Retina (tissue), 1 donor: ENCODE measurements around the gene FBXO40.

Source experiments
- DNase-seq: peaks from one replicate; pipeline ENCODE4 v3.0.0-alpha.2; 2016

Gene FBXO40

DNA sequence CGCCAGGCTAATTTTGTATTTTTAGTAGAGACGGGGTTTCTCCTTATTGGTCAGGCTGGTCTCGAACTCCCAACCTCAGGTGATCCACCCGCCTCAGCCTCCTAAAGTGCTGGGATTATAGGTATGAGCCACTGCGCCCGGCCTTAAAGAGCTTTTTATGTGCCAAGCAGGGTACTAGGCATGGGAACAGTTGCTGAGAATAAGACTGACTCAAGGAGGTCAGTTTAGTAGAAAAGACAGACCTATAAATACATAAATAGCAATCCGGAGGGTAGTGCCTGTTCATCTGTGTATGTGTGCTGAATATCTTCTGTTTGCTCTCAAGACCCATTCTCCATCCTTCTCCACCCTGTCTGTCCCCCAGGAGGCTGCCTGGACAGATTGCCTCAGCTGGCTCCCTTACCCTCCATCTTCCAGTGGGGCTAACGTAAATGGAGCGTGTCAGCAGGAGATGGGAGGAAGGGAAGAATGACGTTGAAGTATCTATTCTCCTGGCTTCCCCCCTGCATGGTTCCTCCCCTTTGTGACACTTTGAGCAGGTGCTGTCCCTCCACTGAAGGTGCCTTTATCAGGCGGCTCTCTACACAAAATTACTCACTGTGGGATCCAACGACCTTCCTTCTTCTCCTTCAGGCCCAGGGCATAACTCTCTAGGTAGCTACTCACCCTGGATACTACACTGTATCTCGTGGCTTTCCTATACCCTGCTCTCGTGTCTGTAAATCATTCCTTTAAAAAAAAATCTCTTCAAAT, 31.1 kb downstream of the FBXO40 start:
- DNase-seq = no peak

DNA sequence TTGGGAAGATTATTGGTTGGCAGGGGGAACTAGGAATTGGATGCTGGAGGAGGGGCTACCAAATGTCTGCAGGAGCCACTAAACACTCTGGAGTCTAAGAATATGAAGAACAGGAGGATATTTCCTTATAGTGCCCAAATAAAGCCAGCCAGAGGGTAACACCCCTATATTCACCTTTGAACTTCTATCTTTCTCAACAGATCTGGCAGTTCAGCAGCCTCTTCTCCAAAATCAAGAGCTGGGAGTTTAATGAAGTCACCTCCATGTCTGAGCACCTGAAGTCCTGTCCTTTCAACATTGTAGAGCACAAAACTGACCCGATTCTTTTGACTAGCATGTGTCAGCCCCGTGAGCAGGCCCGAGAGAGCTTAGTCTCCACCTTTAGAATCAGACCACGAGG, 33.3 kb downstream of the FBXO40 start:
- no peak for DNase-seq

GRCh38 chr3:121627211-121627610, 34.0 kb downstream of the FBXO40 start:
- no peak for DNase-seq

DNA sequence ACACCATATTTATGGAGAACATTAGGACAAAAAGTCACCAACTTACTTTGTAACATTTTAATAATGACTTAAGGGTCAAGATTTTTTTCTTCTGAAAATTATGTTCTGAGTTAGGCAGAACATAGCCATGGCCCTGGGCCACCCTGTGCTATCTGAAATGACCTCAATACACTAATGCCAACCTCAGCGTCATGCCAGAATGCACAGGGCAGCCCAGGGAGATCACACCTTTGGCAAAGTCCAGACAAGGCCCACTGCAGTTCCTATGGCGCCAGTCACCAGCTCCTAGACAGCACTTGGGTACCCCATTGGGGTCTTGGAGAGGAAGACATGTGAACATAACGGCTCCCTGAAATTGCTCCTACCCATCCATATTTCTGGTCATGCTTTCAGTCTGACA, 34.4 kb downstream of the FBXO40 start:
- DNase-seq = no peak

DNA sequence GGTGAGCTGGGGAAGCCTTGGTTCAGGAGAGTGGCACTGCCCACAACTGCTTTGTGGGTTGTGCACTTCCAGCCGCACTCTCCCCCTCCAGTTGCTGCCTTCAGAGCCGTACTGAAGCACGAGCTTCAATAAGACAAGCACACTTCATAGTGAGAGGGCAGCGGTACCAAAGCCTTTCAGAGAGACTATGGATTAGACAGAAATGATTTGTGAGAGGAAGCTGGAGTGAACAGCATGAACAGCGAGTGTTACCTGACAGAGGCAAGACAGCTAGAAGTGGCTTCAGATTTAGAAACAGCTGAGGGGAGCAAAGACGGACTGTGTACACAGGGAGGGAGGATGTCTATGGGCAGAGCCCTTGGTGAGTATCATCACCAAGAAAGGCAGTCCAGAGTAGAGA, 36.4 kb downstream of the FBXO40 start:
- DNase-seq = no peak

DNA sequence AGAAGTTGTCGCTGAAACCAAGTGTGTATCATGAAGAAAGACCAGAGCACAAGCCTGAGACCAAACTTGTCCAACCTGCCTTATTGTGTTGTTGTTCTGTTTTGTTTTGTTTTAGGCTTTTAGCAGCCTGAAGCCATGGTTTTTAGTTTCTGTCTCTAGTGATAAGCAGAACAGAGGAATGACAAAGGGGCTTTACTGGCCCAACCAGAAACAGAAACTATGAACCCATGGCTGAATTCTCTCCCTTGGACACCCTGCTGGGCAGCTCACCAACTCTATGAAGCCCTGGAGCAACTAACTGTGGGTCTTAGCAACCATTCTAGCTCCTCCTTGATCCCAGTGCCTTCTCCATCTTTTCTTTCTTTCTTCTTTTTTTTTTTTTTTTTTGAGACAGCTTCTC, 37.2 kb downstream of the FBXO40 start:
- no peak for DNase-seq

GRCh38 chr3:121637922-121638321, 44.7 kb downstream of the FBXO40 start:
- DNase-seq = no peak

DNA sequence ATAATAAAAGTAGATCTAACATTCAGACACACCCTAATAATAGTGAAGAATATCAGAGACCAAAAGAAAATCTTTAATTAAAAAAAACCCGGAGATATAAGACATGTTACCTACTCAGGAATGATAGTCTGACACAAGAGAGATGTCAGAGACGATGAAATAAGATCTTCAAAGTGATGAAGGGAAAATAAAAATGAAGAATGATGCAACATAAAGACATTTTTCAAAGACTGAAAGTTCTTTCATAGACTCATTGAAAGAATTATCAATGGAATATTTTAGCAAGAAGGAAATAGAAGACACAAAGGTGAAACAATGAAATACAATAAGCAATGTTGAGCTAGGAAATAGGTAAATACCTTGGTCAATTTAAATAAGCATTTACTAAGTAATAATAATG, 47.9 kb downstream of the FBXO40 start:
- no peak for DNase-seq

- DNase-seq = no peak
These were observed 49.6 kb downstream of the FBXO40 start for GRCh38 chr3:121642601-121643314.

- no peak for DNase-seq
These were observed 51.9 kb downstream of the FBXO40 start for GRCh38 chr3:121645054-121645453.

DNA sequence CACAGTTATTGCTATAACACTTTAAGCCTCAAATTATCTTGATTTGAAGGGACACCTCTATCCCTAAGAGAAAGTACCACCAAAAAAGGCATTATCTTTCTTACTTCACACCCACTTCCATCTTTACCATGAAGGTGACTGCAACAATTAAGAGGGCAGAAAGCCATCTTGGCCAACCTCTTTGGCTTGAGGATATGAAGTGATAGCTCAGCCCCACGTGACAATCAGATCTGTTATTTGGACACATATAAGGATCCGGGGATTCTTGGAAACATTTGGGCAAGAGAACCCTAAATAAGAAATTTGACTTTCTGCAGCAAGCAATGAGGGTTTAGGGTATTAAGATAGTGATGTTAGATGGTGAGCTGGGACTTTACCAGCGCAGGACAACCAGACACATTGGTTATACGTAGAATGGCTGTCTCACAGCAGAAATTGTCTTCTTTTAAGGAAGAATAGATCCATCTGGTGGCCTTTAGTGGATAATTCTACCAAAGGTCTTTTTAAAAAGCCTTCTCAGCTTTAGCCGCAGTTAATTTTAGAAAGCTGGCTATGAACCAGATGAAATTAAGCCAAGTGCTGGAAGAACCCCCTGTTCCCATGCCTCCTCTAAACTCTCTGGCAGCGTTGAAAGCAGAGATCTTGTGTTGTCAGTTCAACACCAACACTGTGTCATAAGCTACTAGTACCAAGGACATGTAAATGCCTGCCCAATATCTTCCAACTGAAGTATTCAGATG, 55.2 kb downstream of the FBXO40 start:
- no peak for DNase-seq

DNA sequence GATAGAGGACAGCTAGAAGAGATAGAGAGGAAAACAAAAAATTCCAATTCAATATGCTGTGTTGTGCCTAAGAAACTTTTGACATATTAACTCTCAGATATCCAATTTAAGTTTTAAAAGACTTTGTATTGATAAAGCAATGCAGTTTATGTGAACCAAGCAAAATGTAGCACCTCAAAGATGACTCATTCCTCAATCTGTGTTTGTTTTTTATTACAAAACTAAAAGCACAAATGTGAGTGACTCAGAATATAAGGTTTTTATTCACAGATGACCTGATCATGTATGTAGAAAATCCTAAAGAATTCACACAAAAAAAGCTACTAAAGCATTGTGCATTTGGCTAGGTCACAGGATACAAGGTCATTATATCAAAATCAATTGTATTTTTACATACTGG, 56.5 kb downstream of the FBXO40 start:
- DNase-seq = no peak

GRCh38 chr3:121651684-121652083, 58.5 kb downstream of the FBXO40 start:
- DNase-seq = no peak

GRCh38 chr3:121654493-121655385, 61.6 kb downstream of the FBXO40 start:
- DNase-seq = no peak

GRCh38 chr3:121658716-121659435, 65.7 kb downstream of the FBXO40 start:
- DNase-seq = no peak

DNA sequence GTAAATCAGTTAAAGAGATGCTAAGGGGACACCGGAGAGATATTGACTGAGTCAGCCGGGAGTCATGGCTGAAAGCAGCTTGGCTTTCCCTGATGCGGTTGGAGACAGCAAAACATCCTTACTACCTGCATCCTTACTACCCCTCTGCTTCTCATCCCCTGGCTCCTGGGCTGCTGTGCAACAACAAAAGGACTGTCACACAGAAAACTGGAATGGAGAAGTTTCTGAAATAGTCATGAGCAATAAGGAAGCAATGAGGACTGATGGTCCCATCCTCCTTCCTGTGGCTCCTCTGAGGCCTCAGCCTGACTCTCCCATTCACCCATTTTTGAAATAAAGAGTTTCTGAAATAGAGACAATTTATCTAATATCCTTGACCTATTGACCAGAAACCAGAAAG, 66.4 kb downstream of the FBXO40 start:
- DNase-seq = no peak

DNA sequence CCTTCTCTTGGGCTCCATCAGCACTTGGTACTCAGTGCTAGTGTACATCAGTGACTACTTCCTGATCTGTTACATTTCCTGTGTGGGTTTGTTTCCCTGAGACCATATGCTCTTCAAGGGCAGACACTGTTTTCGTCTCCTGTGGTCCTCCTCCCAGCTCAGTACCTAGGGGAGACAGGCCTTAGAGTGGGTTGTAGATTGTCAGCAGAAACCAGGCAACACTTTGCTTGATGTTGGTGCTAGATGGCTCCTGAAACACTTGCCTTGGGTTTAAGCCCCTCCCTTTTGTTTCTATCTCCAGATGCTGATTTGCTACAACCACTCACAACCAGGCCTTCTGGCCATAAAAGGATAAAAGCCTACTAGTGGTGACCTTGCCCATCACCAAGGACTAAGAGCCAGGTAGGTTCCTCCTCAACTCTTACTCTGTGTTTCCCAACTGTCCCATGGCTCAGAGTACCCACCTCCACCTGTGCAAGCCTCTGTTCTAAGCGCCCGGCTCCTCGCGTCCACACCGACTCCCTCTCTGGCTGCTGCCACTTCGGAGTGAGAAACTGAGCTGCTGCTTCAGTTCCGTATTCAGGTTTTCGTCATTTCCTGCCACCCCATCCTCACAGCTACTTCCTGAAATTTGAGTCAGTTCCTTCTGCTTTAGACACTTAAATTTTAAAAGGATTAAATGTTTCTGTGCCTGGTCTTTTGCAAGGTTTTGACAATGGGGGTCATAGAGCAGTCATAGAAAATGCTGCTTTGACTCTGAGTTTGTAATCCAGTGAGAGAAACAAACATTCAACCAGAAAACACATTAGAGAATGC, 67.4 kb downstream of the FBXO40 start, which contains the start of gene HCLS1:
Gene HCLS1, minus strand, starts transcription at position 548 of the 816 bp plus-strand sequence. CDS start 2,556 bp downstream, outside the sequence.
- DNase-seq = no peak

DNA sequence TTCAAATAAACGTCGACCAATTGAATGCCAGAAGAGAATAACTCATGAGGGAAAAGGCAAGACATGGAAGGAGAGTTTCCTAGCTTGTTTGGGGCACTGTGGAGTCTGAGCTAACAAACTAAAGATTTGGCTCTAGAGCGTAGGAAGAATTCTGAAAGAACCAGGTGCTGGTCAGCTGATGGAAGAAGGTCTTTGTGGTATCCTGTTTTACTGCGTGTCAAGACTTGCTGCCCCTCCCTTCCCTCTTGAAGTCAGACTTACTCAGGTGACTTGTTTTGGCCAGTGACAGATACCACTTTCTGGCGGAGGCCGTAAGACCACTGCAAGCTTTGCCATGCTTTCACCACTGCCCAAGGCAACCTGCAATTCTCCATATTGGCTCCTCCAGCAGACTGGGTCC, 68.2 kb downstream of the FBXO40 start:
- DNase-seq = no peak

- no peak for DNase-seq
These were observed 69.6 kb downstream of the FBXO40 start for GRCh38 chr3:121662742-121663141.

DNA sequence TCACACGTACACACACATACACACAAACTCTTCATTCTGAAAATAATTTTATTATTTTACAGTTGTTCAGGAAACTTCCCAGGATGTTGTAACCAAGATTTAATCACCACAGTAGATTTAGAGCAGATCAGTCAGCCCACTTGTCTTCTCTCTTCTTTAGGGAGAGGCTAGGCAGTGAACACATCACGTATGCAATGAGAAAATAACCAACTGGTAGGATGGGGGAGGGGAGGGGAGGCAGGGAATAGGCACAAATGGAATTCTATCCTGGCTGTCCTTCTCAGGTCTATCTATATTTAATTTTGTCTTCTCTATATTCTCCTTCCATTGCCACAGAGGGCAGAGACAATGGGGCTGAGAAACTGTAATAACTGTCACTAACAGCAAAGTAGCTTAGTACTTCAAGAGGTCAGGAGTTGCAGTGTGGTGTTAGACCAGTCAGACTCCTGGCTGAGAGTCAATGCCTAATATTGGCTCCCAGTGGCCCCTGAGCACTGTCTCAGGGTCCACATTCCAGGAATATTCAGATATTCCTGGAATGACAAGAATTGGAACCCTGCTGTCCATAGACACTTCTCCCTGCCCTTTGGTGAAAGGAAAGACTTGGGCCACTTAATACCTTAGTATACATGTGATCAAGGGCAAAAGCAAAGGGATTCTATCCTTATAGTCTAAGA, 70.1 kb downstream of the FBXO40 start:
- DNase-seq = no peak
